ENCODE results near the gene RFX2.
A peak's percentile ranks its signal among the peaks of the same experiment; 100 is the strongest.
"Not testable (repeated sequence)": the region's sequence is repeated elsewhere in the genome, so short reads cannot be mapped to it uniquely, and the experiment has no call there.

Gene RFX2

DNA sequence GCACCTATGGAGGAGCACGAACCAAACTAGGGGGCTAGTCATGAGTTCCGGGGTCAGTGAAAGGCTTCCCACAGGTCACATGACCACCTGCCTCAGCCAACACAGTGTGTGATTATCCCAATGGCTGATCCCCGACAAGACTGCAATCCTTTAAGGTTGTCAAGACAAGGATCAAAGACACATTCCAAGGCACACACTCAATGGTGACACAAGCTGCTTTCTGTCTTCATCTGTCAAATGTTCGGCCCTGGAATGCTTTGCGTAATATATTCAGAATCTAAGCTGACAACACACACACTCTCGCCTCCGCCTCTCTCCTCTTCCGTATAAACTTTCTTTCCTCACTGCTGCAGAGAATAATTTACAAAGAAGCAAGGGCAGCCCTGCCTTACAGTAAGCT is 144.1 kb downstream of the RFX2 start:
- DNase-seq: peak; percentile 66

DNA sequence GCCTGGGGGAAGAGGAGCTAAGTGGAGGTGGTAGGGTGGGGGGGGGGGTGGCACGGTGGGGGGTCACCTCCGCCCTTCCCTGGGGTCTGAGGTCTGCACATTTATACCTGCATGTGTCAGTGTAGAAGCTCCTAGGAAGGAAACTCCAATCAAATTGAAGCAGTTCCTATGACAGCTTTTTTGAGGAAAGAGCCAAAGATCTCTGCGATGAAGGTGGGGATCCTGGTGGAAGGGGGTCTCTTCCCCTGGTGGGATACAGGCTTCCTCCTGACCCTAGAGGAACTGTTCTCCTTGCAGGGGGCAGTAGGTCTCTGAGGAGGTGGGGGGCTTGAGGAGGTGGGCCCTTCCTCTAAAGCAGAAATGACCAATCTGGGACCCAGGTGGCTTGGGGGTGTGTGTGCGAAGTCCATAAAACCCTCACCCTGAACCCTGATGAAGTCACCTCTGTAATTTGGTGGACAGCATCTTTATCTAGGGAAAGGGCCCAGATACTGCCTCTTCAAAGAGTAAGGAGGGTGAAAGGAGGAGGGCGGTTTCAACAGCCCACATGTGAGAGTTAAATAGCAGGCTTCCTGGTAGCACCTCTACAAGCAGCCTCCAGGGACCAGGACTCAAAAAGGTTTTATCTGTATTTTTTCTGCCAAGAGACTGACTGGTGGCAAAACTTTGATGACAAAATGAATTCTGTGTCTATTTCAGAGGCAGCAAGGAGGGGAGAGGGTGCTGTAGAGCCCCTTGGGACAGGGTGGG is 145.3 kb downstream of the RFX2 start:
- no peak for DNase-seq

DNA sequence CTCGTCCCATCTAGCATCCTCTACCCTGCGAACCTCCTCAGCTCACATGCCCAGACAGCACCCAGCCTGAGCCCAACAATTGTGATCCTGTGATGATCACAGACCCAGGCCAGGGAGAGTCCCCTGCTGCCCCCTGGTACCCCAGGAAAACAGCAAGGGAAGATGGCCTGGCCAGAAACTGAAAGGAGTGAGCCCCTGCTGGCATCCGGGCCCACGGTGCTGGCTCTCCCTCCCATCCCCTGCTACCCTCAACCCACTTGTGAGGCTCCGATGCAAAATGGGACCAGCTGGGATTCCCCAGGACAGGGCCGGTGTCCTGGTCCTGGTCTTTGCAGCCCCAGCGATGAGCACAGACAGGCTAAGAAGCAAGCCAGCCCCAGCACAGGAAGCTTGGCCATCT is 146.4 kb downstream of the RFX2 start:
- DNase-seq: no peak

DNA sequence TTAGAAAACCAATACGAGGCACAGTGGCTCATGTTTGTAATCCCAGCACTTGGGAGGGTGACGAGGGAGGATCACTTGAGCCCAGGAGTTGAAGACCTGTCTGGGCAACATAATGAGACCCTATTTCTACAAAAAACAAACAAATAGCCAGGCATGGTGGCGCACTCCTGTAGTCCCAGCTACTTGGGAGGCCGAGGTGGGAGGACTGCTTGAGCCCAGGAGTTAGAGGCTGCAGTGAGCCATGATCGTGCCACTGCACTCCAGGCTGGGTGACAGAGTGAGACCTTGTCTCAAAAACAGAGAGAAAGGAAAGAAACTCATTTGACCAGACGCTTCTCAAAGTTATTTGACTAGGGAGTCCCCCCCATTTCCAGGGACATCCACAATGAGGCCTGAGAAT is 147.0 kb downstream of the RFX2 start:
- not testable (repeated sequence) for DNase-seq

DNA sequence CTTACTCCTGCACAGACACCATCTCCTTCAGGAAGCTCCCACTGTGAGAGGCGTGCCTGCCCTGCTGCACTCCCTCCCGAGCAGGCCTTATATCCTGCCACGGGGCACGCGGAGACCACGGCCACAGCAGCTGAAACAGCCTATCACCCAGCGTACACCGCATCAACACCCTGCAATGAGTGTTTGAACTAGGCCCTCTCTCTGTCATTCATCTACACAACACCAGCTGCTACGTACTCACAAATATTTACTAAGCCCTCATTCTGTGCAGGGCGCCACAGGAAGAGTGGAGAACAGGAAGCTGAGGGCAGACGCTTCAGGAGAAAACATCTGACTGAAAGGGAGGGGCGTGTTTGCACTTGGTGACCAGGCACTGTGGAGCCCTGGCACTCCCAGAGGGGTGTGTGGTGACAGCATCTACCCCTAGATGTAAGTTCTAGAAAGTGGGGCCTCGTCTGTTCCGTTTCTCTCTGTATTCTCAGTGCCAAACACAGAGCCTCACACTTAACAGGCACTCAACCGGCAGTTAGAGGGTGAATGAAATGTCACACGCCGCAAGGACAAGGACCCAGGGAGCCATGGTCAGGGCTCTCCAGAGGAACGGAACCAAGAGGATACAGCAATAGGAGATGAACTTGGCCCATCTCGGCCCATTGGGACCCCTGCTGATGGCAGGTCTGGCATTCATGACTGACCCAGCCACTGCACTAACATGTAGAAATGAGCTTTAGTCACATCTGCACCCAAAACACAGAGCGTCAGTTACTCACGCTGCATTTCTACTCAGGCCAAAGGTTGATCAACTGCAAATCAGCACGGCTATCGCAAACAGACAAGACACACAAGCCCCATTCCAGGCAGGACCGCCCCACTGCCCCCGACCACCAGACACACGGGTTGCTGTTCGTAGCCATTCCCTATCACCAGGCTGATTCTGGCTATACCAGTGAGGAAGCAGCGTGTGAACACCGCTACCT is 148.0 kb downstream of the RFX2 start:
- peak; percentile 31 for DNase-seq

DNA sequence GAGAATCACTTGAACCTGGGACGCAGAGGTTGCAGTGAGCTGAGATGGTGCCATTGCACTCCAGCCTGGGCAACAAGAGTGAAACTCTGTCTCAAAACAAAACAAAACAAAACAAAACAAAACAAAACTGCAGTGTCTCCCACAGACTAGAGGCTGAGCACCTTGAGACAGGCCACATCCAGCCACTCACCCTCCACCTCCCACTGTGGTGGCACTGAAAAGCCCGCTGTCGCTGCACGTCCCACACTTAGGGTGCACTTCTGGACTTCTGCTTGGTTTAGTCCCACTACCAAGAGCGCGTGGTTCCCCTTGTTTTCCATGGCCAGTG is 148.7 kb downstream of the RFX2 start:
- DNase-seq: not testable (repeated sequence)

DNA sequence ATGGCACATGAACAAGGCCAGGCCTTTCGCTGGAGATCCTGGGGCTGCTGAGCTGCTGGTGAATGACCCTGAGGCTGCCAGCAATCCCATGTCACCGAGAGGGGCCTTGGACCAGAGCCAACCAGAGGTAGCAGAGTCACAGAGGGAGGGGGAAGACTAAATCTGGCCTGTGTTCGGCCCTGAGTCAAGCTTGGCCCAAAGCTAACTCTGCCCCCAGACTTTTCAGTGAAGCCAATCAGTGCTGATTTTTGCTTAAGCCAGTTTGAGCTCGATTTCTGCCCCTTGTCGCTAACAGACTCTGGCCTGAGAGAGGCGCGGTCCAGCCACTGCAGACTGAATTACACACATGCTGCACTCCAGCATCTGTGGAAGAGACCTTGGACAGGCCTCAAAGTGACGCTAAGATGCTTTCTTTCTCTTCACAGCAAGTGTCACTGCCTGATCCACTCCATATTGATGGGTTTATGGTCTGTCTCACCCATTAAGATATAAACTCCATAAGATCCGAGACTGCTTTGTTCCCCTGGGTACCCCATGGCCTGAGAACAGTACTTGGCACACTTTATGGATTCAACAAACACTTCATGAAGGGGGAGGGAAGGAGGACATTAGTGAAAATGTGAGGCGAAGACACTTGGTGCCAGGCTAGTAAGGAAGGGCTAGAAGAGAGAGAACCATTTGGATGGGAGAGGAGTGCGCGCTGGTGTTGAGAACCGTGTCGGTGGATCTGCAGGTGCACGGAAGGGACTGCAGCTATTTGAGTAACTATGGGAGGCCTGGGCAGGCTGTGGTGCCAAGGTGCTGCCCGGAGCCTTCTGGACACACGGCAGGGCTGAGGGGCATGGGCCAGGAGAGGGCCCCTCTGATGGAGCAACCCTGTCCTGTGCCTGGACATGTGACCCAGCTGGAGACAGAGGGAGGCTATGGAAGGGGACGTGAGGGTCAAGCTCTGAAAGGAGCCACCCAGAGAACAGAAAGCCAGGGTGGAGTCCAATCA is 150.0 kb downstream of the RFX2 start:
- no peak for DNase-seq

DNA sequence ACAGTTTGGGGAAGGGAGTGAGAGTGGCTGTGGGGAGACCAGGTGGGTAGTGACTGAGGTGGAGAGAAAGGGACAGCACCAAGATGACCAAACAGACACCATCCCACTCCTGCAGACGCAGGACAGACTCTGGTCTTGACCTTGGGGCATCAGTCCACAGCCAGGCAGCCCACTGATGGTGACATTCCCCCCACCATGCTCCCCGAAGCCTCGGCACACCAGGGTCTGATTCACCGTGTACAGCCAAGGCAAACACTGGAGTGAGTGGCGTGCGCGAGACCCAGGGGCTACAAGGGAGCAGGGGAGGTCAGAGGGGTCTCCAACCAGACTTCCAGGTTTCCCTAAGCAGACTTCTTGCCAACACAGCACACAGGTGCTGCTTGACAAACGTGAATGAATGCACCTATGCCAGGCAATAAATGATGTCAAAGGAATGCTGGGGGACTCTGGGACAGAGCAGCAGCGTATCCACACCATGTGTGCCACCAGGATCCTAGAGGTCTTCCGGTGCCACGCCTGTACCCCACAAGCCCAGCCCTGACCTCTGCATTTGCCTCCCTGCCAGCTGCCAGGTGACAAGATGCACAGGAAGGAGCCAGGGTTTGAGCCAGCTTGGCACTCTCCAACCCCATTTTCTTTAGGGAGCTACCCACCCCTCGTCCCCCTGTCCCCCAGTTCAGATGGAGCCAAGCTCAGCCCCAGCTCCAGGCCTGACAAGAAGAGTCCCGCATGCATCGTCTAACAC is 150.9 kb downstream of the RFX2 start:
- no peak for DNase-seq

DNA sequence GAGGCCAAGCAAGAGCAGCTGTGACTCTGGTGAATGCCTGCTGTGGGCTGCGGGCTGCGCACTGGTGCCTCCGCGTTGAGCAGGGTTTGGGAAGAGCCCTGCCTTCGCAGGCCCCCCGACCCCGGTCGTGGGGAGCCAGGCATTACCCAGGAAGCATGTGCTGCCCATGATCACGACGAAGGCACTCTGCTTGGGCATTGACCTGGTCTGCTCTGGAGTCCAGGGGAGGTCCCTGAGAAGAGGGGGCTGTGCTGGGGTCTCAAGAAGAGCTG is 151.5 kb downstream of the RFX2 start:
- DNase-seq: no peak

DNA sequence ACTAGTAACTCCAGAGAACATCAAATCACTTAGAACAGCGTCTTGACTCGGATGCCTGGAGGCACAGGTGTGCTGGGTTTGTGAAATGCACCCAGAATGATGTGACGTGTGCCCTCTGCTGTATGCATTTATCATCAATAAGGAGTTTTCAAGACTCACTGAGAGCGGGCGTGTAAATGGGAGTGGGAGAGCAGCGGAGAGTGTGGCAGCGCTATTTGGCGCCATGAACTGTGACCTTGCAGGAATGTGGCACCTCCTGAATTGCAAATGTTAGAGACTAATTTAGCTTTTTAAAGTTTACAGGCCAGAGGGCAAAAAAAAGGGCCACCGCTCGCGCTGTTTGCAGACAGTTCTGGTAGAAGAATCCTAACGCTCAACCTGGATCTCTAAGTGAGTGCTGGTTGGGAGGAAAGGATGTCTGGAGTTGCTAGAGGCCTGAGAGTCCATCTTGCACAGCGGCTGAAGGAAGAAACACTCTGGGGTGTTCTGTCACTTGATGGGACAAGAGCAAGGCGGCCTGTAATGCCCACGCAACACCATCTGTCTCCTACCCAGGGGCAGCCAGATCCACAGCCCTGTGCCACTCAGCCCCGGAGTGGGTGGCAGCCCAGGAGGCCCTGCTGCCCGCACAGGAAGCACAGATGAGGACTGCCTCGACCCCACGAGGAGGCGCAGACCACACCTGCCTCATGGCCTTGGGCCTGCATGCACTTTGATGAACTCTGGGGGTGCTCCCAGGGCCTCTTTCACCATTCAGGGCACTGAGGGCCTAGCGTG is 152.0 kb downstream of the RFX2 start:
- DNase-seq: no peak

DNA sequence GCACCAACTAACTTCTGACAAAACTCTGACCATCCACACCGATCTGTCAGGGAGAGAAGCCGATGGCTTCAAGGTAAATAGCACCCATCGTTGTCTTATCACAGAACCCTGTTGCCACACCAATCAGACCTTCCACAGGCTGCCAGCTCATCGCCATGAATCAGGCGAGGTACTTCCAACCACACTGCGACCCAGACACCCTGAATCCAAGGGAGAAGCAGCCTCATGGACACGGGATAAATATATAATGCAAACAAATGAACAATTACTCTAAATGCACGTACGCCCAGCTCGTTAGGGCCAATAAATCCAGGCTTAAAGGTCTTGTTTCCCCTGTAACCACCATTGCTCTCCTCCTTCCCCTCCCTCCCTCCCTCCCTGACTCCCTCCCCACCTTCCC is 153.1 kb downstream of the RFX2 start:
- DNase-seq: no peak

DNA sequence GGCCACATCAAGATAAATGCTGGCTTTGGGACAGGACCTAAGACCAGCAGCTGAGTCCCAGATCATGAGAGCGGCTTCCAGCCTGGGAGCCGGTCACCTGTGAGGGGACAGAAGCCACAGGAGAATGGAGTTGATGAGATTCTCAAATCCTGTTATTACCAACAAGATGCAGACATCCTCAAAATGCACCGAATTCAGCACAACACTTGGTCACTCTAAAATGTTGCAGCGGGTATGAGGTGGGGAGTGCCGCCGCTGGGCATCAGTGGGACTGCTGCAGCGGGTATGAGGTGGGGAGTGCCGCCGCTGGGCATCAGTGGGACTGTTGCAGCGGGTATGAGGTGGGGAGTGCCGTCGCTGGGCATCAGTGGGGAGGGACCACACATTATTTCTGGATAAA is 153.6 kb downstream of the RFX2 start:
- DNase-seq: no peak

DNA sequence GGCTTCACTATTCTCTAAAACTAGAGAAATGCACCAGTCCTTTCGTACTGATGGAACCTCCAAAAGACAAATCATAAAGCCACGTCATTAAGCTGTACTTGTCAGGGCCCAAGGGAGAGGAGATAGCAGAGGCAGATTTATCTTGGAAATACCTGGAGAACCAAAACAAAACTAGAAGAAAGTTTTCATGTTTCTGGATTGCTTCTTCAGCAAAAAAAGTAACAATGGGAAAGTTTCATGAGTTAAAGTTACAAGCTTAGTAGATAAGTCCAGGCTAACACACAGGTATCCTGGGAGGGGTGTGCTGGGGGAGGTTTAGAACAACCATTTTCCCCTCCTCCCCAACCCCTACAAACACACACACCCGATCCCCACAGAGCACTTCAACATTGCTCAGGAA is 154.0 kb downstream of the RFX2 start:
- no peak for DNase-seq

DNA sequence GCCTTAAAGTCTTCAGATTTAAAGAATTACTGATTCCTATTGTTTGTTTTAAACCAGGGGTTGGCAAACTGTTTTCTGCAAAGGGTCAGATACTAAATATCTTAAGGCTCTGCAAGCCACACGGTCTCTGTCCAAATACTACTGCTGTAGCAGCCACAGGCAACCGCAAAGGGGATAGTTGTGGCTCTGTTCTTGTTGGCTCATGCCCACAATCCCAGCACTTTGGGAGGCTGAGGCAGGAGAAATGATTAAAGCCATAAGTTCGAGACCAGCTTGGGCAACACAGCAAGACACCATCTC is 154.7 kb downstream of the RFX2 start:
- DNase-seq: no peak

DNA sequence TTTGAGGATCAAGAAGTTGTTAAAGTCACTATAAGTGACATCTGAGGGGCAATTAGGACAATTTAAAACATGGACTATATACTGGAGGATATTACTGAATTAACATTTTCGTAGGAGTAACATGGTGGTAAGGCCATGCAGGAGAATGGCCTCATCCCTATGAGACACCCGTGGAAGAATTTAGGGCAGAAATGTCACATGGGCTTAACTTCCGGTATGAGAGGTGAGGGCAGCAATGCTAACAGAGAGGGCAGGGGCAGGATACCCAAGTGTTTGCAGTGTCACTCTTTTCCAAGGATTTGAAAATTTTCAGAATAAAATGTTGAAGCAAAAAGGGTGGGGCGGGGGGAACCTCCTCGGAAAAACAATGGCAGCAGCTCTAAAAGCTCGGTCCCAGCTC is 156.0 kb downstream of the RFX2 start:
- DNase-seq: no peak

DNA sequence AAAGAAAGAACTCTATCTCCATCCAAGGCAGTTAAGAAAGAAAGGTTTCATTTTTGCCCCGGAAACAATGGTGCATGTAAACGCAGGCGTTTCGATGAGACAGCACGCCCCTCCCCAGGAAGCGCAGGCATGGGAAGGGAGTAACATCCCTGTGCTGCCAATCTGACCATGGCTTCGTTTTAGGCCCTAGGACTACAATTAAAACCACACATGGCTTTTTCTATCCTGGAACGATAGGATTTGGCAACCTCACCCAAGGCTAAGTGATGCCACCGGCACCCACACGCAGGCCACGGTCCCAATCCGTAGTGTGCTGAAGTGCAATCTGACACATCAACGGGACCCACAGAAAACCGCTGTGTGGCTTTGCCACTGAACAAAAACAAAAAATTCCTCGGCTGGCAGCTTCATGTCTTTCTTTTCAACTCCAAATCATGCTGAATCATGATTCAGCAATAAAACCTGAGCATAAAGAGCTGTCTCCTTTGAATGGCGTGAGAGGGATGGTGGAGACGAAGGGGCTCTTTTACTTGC is 156.6 kb downstream of the RFX2 start:
- DNase-seq: peak; percentile 50

DNA sequence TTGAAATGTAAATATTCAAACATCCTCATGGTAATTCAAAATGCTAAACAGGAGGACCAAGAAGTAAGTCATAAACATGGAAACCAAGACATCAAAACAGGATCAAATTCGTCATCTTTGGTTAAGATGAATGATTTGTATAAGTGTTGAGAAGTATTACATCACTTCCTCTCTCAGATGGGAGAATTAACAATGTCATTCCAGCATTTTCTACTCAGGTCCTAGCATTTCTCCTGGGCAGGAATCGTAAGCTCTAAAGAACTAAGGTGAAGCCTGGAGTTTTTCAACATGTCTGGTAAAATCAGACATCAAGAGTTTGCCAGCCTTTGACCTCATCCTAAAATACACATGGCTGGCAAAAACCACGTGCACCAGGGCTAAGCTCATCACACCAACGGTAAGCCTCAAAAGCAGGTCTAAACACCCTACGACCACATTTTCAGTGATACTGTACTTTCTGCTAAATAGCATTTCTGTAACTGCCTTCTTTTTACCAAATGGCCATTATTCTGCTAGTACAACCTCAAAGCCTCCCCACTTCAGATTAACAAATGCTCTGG is 157.2 kb downstream of the RFX2 start:
- peak; percentile 52 for DNase-seq

DNA sequence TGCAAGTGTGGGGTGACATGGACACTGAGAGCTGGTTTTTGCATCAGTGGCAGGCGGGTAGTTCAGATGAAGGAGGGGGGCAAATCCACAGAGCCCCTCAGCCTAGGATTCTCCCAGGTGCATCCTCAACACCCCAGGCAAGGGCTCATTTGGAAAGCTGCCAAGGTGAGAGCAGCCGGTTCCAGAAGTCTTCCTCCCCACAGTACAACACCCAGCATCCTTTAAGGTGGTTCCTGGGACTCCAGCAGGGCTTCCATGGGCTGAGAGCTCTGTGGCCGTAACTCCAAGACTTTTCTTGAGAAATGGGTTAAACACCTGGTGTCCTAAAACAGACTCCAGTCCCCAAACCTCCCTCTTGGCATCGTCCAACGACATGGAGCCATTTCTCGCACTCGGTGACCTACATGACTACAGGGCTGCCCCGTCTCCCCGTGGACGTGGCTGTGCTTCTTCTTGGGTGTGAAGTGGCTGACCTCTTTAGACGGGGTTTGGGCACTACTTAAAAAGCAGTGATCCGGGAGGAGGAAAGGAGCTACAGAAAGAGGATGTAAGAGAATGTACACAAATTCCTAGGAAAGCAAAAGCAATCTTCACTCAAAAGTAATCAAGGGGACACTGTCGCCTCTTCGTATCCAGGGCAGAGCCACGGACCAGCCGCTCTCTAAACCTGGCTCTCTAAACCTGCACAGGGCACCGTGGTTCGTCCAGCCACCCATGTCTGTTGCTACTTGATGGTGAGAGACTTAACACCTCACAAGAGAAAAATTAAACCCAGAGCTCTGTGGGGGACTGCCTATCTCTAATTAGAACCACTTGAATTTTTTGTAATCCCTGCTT is 157.9 kb downstream of the RFX2 start:
- DNase-seq: no peak

DNA sequence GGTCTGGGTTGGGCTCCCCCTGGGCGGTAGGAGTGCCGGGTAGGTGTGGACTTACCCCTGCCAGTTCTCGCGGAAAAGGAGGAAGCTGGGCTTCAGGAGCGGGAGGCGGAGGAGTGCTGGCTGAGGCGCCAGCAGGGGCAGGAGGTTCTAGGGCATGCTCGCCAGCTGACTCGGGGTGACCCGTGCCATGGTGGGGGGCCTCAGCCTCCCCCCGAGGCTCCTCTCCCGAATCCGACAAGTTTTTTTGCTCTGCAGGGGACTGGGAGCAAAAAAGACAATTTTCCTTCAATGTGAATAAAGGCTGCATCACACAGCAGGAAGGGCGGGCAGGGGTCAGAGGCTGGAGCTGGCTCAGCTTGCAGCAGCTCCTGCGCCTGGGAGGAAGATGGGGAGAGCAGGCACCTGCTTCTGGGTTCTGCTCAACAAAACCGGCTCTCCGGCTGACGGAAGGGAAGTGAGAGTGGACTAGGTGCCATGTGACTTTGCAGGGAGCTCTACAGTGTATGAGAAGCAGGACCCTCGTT is 158.9 kb downstream of the RFX2 start:
- no peak for DNase-seq

DNA sequence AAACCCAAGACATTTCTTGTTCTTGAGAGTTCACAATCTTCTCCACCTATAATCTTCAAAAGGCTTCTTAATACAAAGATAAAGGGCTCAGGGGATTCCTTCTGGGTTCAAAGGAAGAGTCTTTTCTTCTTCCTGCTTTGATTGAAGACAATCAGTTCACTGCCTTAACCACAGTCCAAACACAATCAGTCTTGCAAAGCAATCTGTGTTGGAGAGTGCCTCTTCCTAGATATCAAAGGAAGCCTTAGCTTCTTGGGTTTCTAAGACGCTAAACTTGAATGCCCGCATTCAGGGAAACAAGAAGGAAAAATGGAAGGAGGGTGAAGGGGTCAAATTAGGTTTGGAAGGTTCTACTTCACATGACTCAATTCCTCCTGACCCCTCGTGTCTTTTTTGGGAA is 159.6 kb downstream of the RFX2 start:
- no peak for DNase-seq
